Measurements from ENCODE around the gene KPNB1.

DNA sequence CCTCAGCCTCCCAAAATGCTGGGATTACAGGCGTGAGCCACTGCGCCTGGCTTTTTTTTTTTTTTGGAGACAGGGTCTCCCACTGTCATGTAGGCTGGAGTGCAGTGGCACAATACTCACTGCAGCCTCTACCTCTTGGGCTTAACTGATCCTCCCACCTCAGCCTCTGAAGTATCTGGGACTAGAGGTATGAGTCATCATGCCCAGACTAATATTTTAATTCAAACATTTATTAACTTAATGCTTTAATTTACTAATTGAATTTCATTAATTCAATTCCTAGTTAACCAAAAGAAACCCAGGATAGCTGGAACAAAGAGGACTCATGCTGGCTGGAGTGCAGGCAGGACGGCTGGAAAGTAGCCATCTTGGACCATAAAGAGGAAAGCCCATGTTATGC lies 14.0 kb upstream of the KPNB1 start:
- TF ChIP-seq, protein P1, sequence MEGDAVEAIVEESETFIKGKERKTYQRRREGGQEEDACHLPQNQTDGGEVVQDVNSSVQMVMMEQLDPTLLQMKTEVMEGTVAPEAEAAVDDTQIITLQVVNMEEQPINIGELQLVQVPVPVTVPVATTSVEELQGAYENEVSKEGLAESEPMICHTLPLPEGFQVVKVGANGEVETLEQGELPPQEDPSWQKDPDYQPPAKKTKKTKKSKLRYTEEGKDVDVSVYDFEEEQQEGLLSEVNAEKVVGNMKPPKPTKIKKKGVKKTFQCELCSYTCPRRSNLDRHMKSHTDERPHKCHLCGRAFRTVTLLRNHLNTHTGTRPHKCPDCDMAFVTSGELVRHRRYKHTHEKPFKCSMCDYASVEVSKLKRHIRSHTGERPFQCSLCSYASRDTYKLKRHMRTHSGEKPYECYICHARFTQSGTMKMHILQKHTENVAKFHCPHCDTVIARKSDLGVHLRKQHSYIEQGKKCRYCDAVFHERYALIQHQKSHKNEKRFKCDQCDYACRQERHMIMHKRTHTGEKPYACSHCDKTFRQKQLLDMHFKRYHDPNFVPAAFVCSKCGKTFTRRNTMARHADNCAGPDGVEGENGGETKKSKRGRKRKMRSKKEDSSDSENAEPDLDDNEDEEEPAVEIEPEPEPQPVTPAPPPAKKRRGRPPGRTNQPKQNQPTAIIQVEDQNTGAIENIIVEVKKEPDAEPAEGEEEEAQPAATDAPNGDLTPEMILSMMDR (IDR thresholded peaks at IDR 0.05) = no peak
- no peak for TF ChIP-seq POLR2A (IDR thresholded peaks at IDR 0.05)
